PC-9 (cell line): ENCODE results near the gene CAMKMT. TPM values are rescaled to one million over a fixed set of nuclear protein-coding genes. Genes with fewer than 3 reads are reported as not detected.

Experiments used
- BruUV-seq: library from RNA; stranded (reverse); fragments of 400-500 nt; replicated peaks from 2 replicates; lab custom pipeline; 2021; lab: Mats Ljungman, UMichigan
- CTCF ChIA-PET: fragments of 300-600 bp; sonication (Branson Sonifier 250); formaldehyde crosslinking; loops from one replicate; lab custom pipeline; 2022; ENCODE audit warnings: antibody characterized with exemption; lab: Charles Lee
- POLR2A ChIA-PET: fragments of 300-600 bp; sonication (Branson Sonifier 250); formaldehyde crosslinking; loops from one replicate; lab custom pipeline; 2022; ENCODE audit warnings: antibody characterized with exemption; ENCODE audit not compliant: unreplicated experiment; lab: Charles Lee
- DNase-seq, 2 experiments: peaks; one replicate each; pipeline versions ENCODE4 v3.0.0 to v3.0.0-alpha.2; 2015 to 2022; ENCODE audit warnings: mixed read lengths in 1 of 2
- H2AFZ ChIP-seq: fragments of 200-600 bp; sonication (generic); 2 replicates; pipeline ENCODE4 v1.8.1; 2017; ENCODE audit warnings: antibody characterized with exemption
- H3F3A ChIP-seq: fragments of 200-600 bp; sonication (generic); 2 replicates; pipeline ENCODE4 v1.8.1; 2017; ENCODE audit warnings: antibody characterized with exemption, mild to moderate bottlenecking, low read depth; ENCODE audit not compliant: insufficient read depth
- H3K27ac ChIP-seq: fragments of 200-600 bp; sonication (generic); 2 replicates; pipeline ENCODE4 v1.6.1; 2016; ENCODE audit warnings: mixed run types
- H3K27me3 ChIP-seq: fragments of 200-600 bp; sonication (generic); 2 replicates; pipeline ENCODE4 v1.6.1; 2016; ENCODE audit warnings: low read depth, mixed run types; ENCODE audit not compliant: insufficient read depth
- H3K36me3 ChIP-seq: fragments of 200-600 bp; sonication (generic); 2 replicates; pipeline ENCODE4 v1.6.1; 2016; ENCODE audit warnings: low read depth, mixed run types
- H3K4me1 ChIP-seq: fragments of 200-600 bp; sonication (generic); replicated peaks from 2 replicates; pipeline ENCODE4 v1.6.1; 2016; ENCODE audit warnings: mixed run types; ENCODE audit not compliant: insufficient read depth
- H3K4me2 ChIP-seq: fragments of 200-600 bp; sonication (generic); 2 replicates; pipeline ENCODE4 v1.6.1; 2017; ENCODE audit warnings: mixed run types
- H3K4me3 ChIP-seq: fragments of 200-600 bp; sonication (generic); 2 replicates; pipeline ENCODE4 v1.6.1; 2016; ENCODE audit warnings: mixed run types
- H3K79me2 ChIP-seq: fragments of 200-600 bp; sonication (generic); 2 replicates; pipeline ENCODE4 v1.6.1; 2017; ENCODE audit warnings: low read depth, mixed run types
- H3K9me2 ChIP-seq: fragments of 200-600 bp; sonication (generic); 2 replicates; pipeline ENCODE4 v1.8.1; 2017; ENCODE audit warnings: mild to moderate bottlenecking; ENCODE audit not compliant: insufficient read depth
- H3K9me3 ChIP-seq: fragments of 200-600 bp; sonication (generic); 2 replicates; pipeline ENCODE4 v1.8.1; 2016; ENCODE audit warnings: low read depth; ENCODE audit not compliant: insufficient read depth
- H4K20me1 ChIP-seq: fragments of 200-600 bp; sonication (generic); 2 replicates; pipeline ENCODE4 v1.8.1; 2017; ENCODE audit not compliant: insufficient read depth
- EZH2 ChIP-seq: fragments of 200-600 bp; sonication (generic); IDR thresholded peaks from 2 replicates; pipeline ENCODE4 v1.8.0; 2017; ENCODE audit warnings: antibody characterized with exemption, low read depth
- intact Hi-C: fragments of 100-400 bp; cut with micrococcal nuclease; formaldehyde crosslinking; loops from one replicate; pipeline ENCODE4 v1.10.0; 2022; ENCODE audit not compliant: unreplicated experiment
- total RNA-seq: library from RNA; stranded (reverse); gene quantifications from 2 replicates; pipeline ENCODE4 v1.2.3, GENCODE V29; 2021
- TF ChIP-seq, protein P1 (sequence below): fragments of 200-600 bp; sonication (generic); conservative IDR thresholded peaks from 2 replicates; pipeline ENCODE4 v1.6.1; 2017; ENCODE audit warnings: mixed run types, antibody characterized with exemption, mild to moderate bottlenecking, moderate library complexity

The CAMKMT gene
- total RNA-seq, 1 experiment from 2014 or later, result 17.9 TPM

DNA sequence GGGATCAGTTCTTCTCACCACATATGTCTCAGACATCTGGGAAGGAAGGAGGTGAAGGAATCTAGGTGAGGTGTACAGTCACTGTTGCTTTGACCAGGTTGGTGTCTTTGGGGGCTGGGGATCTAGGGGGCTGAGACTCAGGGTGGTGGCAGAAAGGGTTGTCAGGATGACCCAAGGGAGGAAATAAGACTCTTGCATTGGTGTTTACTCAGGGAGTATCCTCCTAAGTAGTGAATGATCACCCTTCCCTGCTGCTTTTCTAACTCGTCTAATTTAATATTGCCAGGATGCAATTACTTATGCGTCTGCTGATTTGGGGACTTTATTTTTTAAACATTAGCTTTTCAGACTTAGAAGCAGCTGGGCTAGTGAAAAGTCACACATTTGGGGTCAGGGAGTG lies 451.9 kb downstream of the CAMKMT start:
- H3K27me3 ChIP-seq, result peaks cover 10% of the 10 kb centered on the region; the same call in 1 of the 2 replicates
- H3K4me1 ChIP-seq, result no peaks in the 10 kb centered on the region
- H3K4me3 ChIP-seq, result no peak overlapping the region
- no peak overlapping the region for H3K4me2 ChIP-seq
- TF ChIP-seq EZH2, result no peak
- TF ChIP-seq, protein P1, sequence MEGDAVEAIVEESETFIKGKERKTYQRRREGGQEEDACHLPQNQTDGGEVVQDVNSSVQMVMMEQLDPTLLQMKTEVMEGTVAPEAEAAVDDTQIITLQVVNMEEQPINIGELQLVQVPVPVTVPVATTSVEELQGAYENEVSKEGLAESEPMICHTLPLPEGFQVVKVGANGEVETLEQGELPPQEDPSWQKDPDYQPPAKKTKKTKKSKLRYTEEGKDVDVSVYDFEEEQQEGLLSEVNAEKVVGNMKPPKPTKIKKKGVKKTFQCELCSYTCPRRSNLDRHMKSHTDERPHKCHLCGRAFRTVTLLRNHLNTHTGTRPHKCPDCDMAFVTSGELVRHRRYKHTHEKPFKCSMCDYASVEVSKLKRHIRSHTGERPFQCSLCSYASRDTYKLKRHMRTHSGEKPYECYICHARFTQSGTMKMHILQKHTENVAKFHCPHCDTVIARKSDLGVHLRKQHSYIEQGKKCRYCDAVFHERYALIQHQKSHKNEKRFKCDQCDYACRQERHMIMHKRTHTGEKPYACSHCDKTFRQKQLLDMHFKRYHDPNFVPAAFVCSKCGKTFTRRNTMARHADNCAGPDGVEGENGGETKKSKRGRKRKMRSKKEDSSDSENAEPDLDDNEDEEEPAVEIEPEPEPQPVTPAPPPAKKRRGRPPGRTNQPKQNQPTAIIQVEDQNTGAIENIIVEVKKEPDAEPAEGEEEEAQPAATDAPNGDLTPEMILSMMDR, result no peak
- no peaks in the 10 kb centered on the region for H3K36me3 ChIP-seq
- no peak overlapping the region for H2AFZ ChIP-seq
- no peak for DNase-seq
- no peaks in the 10 kb centered on the region for H3K79me2 ChIP-seq
- intact Hi-C loops, result no loop called here
- H3F3A ChIP-seq, result no peaks in the 10 kb centered on the region
- H3K9me2 ChIP-seq, result no peaks in the 10 kb centered on the region
- no peaks in the 10 kb centered on the region for H4K20me1 ChIP-seq
- BruUV-seq, result no TSS peak
- H3K27ac ChIP-seq, result no peak overlapping the region
- CTCF ChIA-PET, result no interaction called here
- H3K9me3 ChIP-seq, result no peaks in the 10 kb centered on the region
- POLR2A ChIA-PET, result no interaction called here

DNA sequence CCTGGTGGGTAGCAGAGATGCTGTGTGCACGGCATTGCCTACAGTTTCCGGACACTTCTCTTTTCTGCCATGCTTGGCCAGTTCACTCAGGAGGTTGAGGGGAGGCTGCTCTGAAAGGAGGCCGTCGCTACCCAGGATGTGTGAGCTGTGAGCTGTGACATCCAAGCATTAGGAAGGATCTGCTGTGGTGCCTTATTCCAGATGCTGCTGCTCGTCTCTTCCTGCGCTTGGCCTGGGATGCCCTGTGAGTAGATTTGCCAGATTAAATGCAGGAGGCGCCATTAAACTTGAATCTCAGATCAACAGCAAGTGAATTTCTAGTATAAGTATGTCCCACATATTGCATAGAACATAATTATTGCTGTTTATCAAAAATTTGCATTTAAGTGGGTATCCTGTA lies 455.5 kb downstream of the CAMKMT start:
- no peak for DNase-seq
- Histone ChIP-seq H3K4me2 (no peak overlapping the region), H3K36me3 (no peaks in the 10 kb centered on the region), H3K9me3 (no peaks in the 10 kb centered on the region), H3K79me2 (no peaks in the 10 kb centered on the region), H3F3A (no peaks in the 10 kb centered on the region), H3K27me3 (no peaks in the 10 kb centered on the region), H2AFZ (no peak overlapping the region), H3K27ac (no peak overlapping the region), H3K4me3 (no peak overlapping the region), H4K20me1 (no peaks in the 10 kb centered on the region), H3K4me1 (no peaks in the 10 kb centered on the region), H3K9me2 (no peaks in the 10 kb centered on the region)
- CTCF ChIA-PET, result interaction anchor here (0.8 kb wide), 1 partner anchor 67 kb away, joined by 3 read pairs; no protein-coding TSS in a partner anchor
- no TSS peak for BruUV-seq
- POLR2A ChIA-PET, result no interaction called here
- intact Hi-C loops, result no loop called here
- TF ChIP-seq, protein P1, result no peak
- TF ChIP-seq EZH2, result no peak

DNA sequence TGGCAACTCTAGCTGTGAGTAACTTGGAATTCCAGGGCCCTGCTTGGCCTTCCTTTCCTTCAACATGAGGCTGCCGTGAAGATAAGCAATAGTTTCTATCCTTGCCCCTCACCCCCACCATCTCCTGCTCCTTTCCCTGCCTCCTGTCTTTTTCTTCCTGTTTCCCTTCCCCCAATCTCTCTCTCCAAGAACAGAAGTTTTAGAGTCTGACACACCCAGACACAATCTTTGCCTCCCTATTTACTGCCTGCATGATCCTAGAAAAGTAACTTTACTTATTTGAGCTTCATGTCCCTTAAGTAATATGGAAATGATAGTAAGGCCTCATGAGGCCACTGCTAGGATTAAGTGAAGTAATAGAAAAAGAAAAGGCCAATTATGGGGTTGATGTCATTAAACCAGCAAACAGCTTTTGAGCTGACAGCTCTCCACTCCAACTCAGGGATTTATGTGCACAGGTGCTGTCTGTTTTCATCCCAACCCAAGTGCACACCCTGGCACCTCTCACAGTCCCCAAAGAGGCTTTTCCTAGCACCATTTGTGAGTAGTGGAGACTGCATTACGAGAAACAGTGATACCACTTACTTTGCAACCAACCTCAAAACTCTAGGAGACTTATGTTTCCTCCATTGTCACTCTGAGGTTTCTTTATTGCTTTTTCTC lies 456.1 kb downstream of the CAMKMT start:
- Histone ChIP-seq H3K9me3 (no peaks in the 10 kb centered on the region), H3K9me2 (no peaks in the 10 kb centered on the region), H3K79me2 (no peaks in the 10 kb centered on the region), H3K4me3 (no peak overlapping the region), H3K27ac (no peak overlapping the region), H4K20me1 (no peaks in the 10 kb centered on the region), H3K4me1 (no peaks in the 10 kb centered on the region), H2AFZ (no peak overlapping the region), H3F3A (no peaks in the 10 kb centered on the region), H3K36me3 (no peaks in the 10 kb centered on the region), H3K27me3 (no peaks in the 10 kb centered on the region), H3K4me2 (no peak overlapping the region)
- POLR2A ChIA-PET, result no interaction called here
- no TSS peak for BruUV-seq
- CTCF ChIA-PET, result interaction anchor here (0.8 kb wide), 1 partner anchor 66 kb away, joined by 3 read pairs; no protein-coding TSS in a partner anchor
- intact Hi-C loops, result no loop called here
- TF ChIP-seq EZH2, result no peak
- TF ChIP-seq, protein P1, result no peak
- no peak for DNase-seq
